K562 (cell line): Measurements from ENCODE around the gene IGF1R. TPM values are rescaled to one million over a fixed set of nuclear protein-coding genes. Genes with fewer than 3 reads are reported as not detected.

Source experiments
- ATAC-seq: fragments of 200-7000 bp; cut with Tn5 transposase; 3 replicates; pipeline ENCODE4 v1.9.1; 2020; ENCODE audit warnings: moderate library complexity
- BruUV-seq: library from RNA; stranded (reverse); fragments of 400-500 nt; replicated peaks from 2 replicates; lab custom pipeline; 2021; lab: Mats Ljungman, UMichigan
- CTCF ChIA-PET: fragments of 300-600 bp; formaldehyde crosslinking; extraction: SDS; loops from one replicate; lab custom pipeline; 2021; ENCODE audit warnings: low intra/inter-chr PET ratio; lab: Yijun Ruan, JAX
- POLR2A ChIA-PET: fragments of 300-600, 350-650 bp; sonication (Branson Sonifier 250); formaldehyde crosslinking; extraction: SDS; loops from one replicate; lab custom pipeline; 2021; ENCODE audit warnings: antibody characterized with exemption, inconsistent platforms; lab: Yijun Ruan, JAX
- DNase-seq, 4 experiments: peaks; one replicate each; pipeline versions ENCODE4 v3.0.0 to v3.0.0-alpha.2; 2011 to 2018; ENCODE audit warnings: low spot score in 3 of 4, mixed read lengths in 3 of 4; ENCODE audit errors: extremely low read depth in 1 of 4
- FAIRE-seq: peaks from 2 replicates; lab custom pipeline; 2011; peaks lifted over from hg19 to GRCh38; lab: Jason Lieb, UNC
- H2AFZ ChIP-seq: 2 replicates; pipeline ENCODE4 v1.6.0; 2011; ENCODE audit warnings: low read depth, low read length, control low read depth, inconsistent platforms
- H3K27ac ChIP-seq: fragments of 200-600 bp; 3 replicates; pipeline ENCODE4 v1.8.0; 2011; ENCODE audit warnings: low read depth, mild to moderate bottlenecking, control low read depth, inconsistent platforms, low read length, moderate library complexity, mixed read lengths; ENCODE audit errors: extremely low read depth
- H3K27me3 ChIP-seq, 2 experiments: fragments of 300-600 bp in 1 of 2; 2 replicates in 1 of 2; 3 replicates in 1 of 2; pipeline versions ENCODE4 v1.6.0 to v1.8.0; 2011; ENCODE audit warnings: inconsistent platforms in 2 of 2, low read length in 2 of 2, mild to moderate bottlenecking in 1 of 2, mixed read lengths in 1 of 2, moderate library complexity in 1 of 2; ENCODE audit not compliant: control insufficient read depth in 2 of 2, insufficient read depth in 2 of 2
- H3K36me3 ChIP-seq: fragments of 300-600 bp; 3 replicates; pipeline ENCODE4 v1.8.0; 2011; ENCODE audit warnings: mild to moderate bottlenecking, low read length, inconsistent platforms; ENCODE audit not compliant: control insufficient read depth, insufficient read depth
- H3K4me1 ChIP-seq, 2 experiments: fragments of 200-600 bp in 1 of 2; replicated peaks in 1 of 2; 2 replicates in 1 of 2; 3 replicates in 1 of 2; pipeline versions ENCODE4 v1.5.1 to v1.8.0; 2011; ENCODE audit warnings: inconsistent platforms in 2 of 2, low read length in 2 of 2, mild to moderate bottlenecking in 1 of 2, mixed read lengths in 1 of 2, moderate library complexity in 1 of 2; ENCODE audit not compliant: control insufficient read depth in 2 of 2, insufficient read depth in 2 of 2
- H3K4me2 ChIP-seq: 2 replicates; pipeline ENCODE4 v1.6.1; 2011; ENCODE audit warnings: low read length, control low read depth, inconsistent platforms, mixed read lengths; ENCODE audit not compliant: insufficient read depth
- H3K4me3 ChIP-seq: fragments of 200-600 bp; sonication (generic), shearing (Covaris generic); 2 replicates; pipeline ENCODE4 v1.5.1; 2016; ENCODE audit warnings: control low read depth, inconsistent platforms
- H3K79me2 ChIP-seq: fragments of 200-600 bp; 3 replicates; pipeline ENCODE4 v1.8.0; 2011; ENCODE audit warnings: low read length, inconsistent platforms; ENCODE audit not compliant: control insufficient read depth, insufficient read depth
- H3K9ac ChIP-seq, 2 experiments: 2 replicates each; pipeline versions ENCODE4 v1.6.0 to v1.6.1; 2011; ENCODE audit warnings: low read depth in 2 of 2, low read length in 2 of 2, control low read depth in 1 of 2, inconsistent platforms in 1 of 2, mild to moderate bottlenecking in 1 of 2, mixed read lengths in 1 of 2; ENCODE audit not compliant: insufficient read depth in 1 of 2
- H3K9me1 ChIP-seq: one replicate; pipeline ENCODE4 v1.6.0; 2011; ENCODE audit warnings: inconsistent platforms, mild to moderate bottlenecking, low read length, moderate library complexity; ENCODE audit not compliant: control insufficient read depth, insufficient read depth
- H3K9me3 ChIP-seq: replicated peaks from 2 replicates; pipeline ENCODE4 v1.5.1; 2011; ENCODE audit warnings: low read depth, low read length, inconsistent platforms; ENCODE audit not compliant: control insufficient read depth, insufficient read depth
- H4K20me1 ChIP-seq: replicated peaks from 2 replicates; pipeline ENCODE4 v1.6.1; 2011; ENCODE audit warnings: low read length, inconsistent platforms, mixed read lengths; ENCODE audit not compliant: control insufficient read depth, insufficient read depth
- CC2D1A ChIP-seq: fragments of 450-650 bp; IDR thresholded peaks from 2 replicates; pipeline ENCODE4 v1.6.1; 2017; ENCODE audit warnings: mild to moderate bottlenecking
- ELF1 ChIP-seq: fragments of 200-800 bp; sonication (Bioruptor generic); IDR thresholded peaks from 2 replicates; pipeline ENCODE4 v1.6.1; 2016; ENCODE audit warnings: missing genetic modification characterization, missing compliant biosample characterization
- ETV6 ChIP-seq, 3 experiments: fragments of 150-350 bp in 1 of 3; sonication (generic) in 1 of 3; formaldehyde crosslinking in 1 of 3; IDR thresholded peaks; 2 replicates each; pipeline versions ENCODE4 v1.6.1 to v1.8.0; 2014 to 2022; ENCODE audit warnings: borderline replicate concordance in 2 of 3, low read depth in 2 of 3, antibody characterized with exemption in 1 of 3, low read length in 1 of 3, mild to moderate bottlenecking in 1 of 3, missing genetic modification reagents in 1 of 3
- MAFF ChIP-seq: IDR thresholded peaks from 2 replicates; pipeline ENCODE4 v1.6.1; 2012; ENCODE audit warnings: low read length, improper control_type of control experiment
- MTA2 ChIP-seq: fragments of 450-650 bp; IDR thresholded peaks from 2 replicates; pipeline ENCODE4 v1.6.1; 2016; ENCODE audit warnings: low read depth
- NFIC ChIP-seq: fragments of 450-650 bp; IDR thresholded peaks from 2 replicates; pipeline ENCODE4 v1.6.1; 2017; ENCODE audit warnings: mild to moderate bottlenecking, inconsistent platforms
- PHB2 ChIP-seq: fragments of 450-650 bp; IDR thresholded peaks from 2 replicates; pipeline ENCODE4 v1.6.1; 2017; ENCODE audit warnings: low read depth
- PHTF2 ChIP-seq: fragments of 250-450 bp; sonication (Bioruptor Pico); IDR thresholded peaks from 2 replicates; pipeline ENCODE4 v1.5.0; 2021; ENCODE audit warnings: mild to moderate bottlenecking
- RBM17 ChIP-seq: fragments of 200-400 bp; formaldehyde crosslinking; IDR thresholded peaks from 2 replicates; pipeline ENCODE4 v1.6.1; 2017; ENCODE audit warnings: low read depth, mild to moderate bottlenecking, low read length, borderline replicate concordance
- SAFB ChIP-seq: fragments of 200-400 bp; formaldehyde crosslinking; IDR thresholded peaks from 2 replicates; pipeline ENCODE4 v1.6.1; 2017; ENCODE audit warnings: low read depth, low read length, borderline replicate concordance
- ZNF212 ChIP-seq: fragments of 450-650 bp; formaldehyde crosslinking; IDR thresholded peaks from 2 replicates; pipeline ENCODE4 v1.4.0; 2020; ENCODE audit warnings: mild to moderate bottlenecking
- ZNF282 ChIP-seq: sonication (generic); formaldehyde crosslinking; IDR thresholded peaks from 2 replicates; pipeline ENCODE4 v1.8.1; 2023; ENCODE audit warnings: missing genetic modification reagents
- ZNF41 ChIP-seq: fragments of 250-450 bp; sonication (Bioruptor Pico); conservative IDR thresholded peaks from 2 replicates; pipeline ENCODE4 v1.4.0; 2020; ENCODE audit warnings: mild to moderate bottlenecking
- ZNF778 ChIP-seq: fragments of 450-650 bp; formaldehyde crosslinking; IDR thresholded peaks from 2 replicates; pipeline ENCODE4 v1.4.0; 2020; ENCODE audit warnings: mild to moderate bottlenecking, moderate library complexity
- WGBS: fragments of 100-300 bp; shearing (Covaris generic); methylation state at CpG from one replicate; pipeline ENCODE4 v1.1.6; 2016; ENCODE audit warnings: low coverage, mixed read lengths; ENCODE audit not compliant: insufficient coverage; ENCODE audit errors: missing lambda C conversion rate; 5-methylcytosine and 5-hydroxymethylcytosine counted together
- in situ Hi-C: fragments of 300-500 bp; cut with MboI; formaldehyde crosslinking; loops from 4 replicates; pipeline ENCODE4 v1.15.0; 2018; ENCODE audit warnings: inconsistent platforms, mixed read lengths
- intact Hi-C: fragments of 100-400 bp; cut with micrococcal nuclease; formaldehyde crosslinking; loops from 2 replicates; pipeline ENCODE4 v1.14.2; 2022
- polyA plus RNA-seq, 8 experiments: library from polyadenylated mRNA; depleted of rRNA in 4 of 8; stranded (reverse) in 5 of 8; unstranded in 3 of 8; fragments of >200 nt; fragmentation: Nextera tagmentation in 2 of 8; fragmentation: Illumina TruSeq in 1 of 8; extraction: Ambion mirVana in 2 of 8; extraction: Trizol in 1 of 8; gene quantifications; 2 replicates each; pipeline versions ENCODE4 v1.2.1 to v1.2.3, GENCODE V29; 2011 to 2014; ENCODE audit warnings: inconsistent platforms in 1 of 8, missing spikeins in 1 of 8
- total RNA-seq, 7 experiments: library from RNA; depleted of rRNA in 6 of 7; stranded (reverse); fragments of >200 nt in 6 of 7; fragmentation: Illumina TruSeq in 2 of 7; extraction: Trizol in 2 of 7; gene quantifications; 2 replicates each; pipeline versions ENCODE4 v1.2.1 to v1.2.3, GENCODE V29; 2011 to 2021; ENCODE audit warnings: low replicate concordance in 1 of 7
- TF ChIP-seq, protein P1 (sequence below): sonication (generic); formaldehyde crosslinking; IDR thresholded peaks from 2 replicates; pipeline ENCODE4 v1.8.1; 2023; ENCODE audit warnings: mild to moderate bottlenecking, missing genetic modification reagents, moderate library complexity
- TF ChIP-seq, protein P2 (sequence below): fragments of 200-800 bp; sonication (Bioruptor generic); IDR thresholded peaks from 2 replicates; pipeline ENCODE4 v1.6.1; 2017; ENCODE audit warnings: missing genetic modification characterization, missing compliant biosample characterization

The IGF1R gene
- total and polyA plus RNA-seq, 9 of the 15 experiments (the other 6 are each of a cell fraction or from before 2014, with no cell fraction given) = 0.35 to 8.0 (median 1.6) TPM

DNA sequence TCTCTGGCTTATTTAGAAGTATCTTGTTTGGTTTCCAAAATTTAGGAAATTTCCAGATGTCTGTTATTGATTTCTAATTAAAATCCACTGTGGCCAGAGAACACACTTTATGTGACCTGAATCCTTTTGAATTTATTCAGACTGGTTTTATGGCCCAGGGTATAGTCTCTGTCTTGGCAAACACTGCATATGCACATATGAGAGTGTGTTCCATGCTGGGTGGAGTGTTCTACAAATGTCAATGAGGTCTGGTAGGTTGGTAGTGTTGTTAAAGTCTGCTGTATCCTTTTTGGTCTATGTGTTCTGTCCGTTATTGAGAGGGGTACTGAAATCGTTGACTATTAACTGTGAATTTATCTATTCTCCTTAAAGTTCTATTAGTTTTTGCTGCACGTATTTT is 329.1 kb downstream of the IGF1R start:
- Histone ChIP-seq H3K4me2 (no peak overlapping the region), H3K27me3 (peaks cover 0 to 2% of the 10 kb centered on the region in 2 experiments; a peak in 1 of 5 replicates), H3K9me3 (no peaks in the 10 kb centered on the region), H4K20me1 (no peaks in the 10 kb centered on the region), H3K79me2 (no peaks in the 10 kb centered on the region), H3K9ac (no peak overlapping the region), H2AFZ (no peak overlapping the region), H3K4me1 (peaks cover 0 to 7% of the 10 kb centered on the region in 2 experiments; a peak in 4 of 5 replicates), H3K9me1 (no peaks in the 10 kb centered on the region), H3K27ac (no peak overlapping the region), H3K36me3 (no peaks in the 10 kb centered on the region)
- intact Hi-C loops (no loop called here), in situ Hi-C loops (no loop called here)
- DNase-seq = no peak
- CTCF ChIA-PET = no interaction called here
- no peak for FAIRE-seq
- no peak for ATAC-seq
- POLR2A ChIA-PET = no interaction called here
- TF ChIP-seq ETV6 (IDR thresholded peaks at IDR 0.05; ENCODE audit: borderline replicate concordance in 1 of 2, low read depth in 2 of 2, low read length in 1 of 2) (no peak), ETV6 (CRISPR knock-in tag; IDR thresholded peaks at IDR 0.05; ENCODE audit: borderline replicate concordance) (no peak), NFIC (no peak), ZNF41 (CRISPR knock-in tag) (no peak)
- TF ChIP-seq, all 486 proteins: peak for 0
- no peak overlapping the region for H3K4me3 ChIP-seq
- WGBS = 3% methylated on average over 3 of the region's 3 CpGs
- BruUV-seq = no TSS peak

DNA sequence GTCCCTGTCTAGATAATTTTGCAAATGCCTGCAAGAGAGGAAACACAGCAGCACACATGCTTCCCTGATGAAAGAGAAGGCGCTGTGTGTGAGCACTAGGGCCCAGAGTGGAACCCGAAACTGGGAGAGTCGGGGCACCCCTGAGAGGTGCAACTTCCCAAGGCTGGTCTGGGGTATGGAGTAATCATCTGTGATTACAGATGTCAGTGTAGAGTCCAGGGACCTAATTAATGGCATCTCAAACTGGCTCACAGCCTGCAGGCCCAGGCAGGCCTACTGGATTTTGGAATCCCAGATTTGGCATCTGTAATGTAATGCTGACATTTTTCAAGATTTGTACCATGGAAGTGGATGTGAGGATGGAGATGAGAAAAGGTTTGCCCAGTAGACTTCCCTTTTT is 329.8 kb downstream of the IGF1R start:
- H3K9me1 ChIP-seq = no peaks in the 10 kb centered on the region
- H3K4me2 ChIP-seq = no peak overlapping the region
- no TSS peak for BruUV-seq
- FAIRE-seq (no peak), ATAC-seq (no peak), DNase-seq (no peak)
- no peak overlapping the region for H3K9ac ChIP-seq
- no peak overlapping the region for H3K4me3 ChIP-seq
- H2AFZ ChIP-seq = no peak overlapping the region
- WGBS = 39% methylated on average over 2 of the region's 3 CpGs
- intact Hi-C loops = no loop called here
- H3K27ac ChIP-seq = no peak overlapping the region
- in situ Hi-C loops = no loop called here
- ChIA-PET POLR2A (no interaction called here), CTCF (no interaction called here)
- no peaks in the 10 kb centered on the region for H3K9me3 ChIP-seq
- peaks cover 0 to 2% of the 10 kb centered on the region in 2 experiments; a peak in 1 of 5 replicates for H3K27me3 ChIP-seq
- no peaks in the 10 kb centered on the region for H3K79me2 ChIP-seq
- H3K4me1 ChIP-seq = peaks cover 0 to 10% of the 10 kb centered on the region in 2 experiments; a peak in 4 of 5 replicates
- H3K36me3 ChIP-seq = no peaks in the 10 kb centered on the region
- no peaks in the 10 kb centered on the region for H4K20me1 ChIP-seq
- no peak for TF ChIP-seq CC2D1A
- no peak for TF ChIP-seq ZNF212
- no peak for TF ChIP-seq PHTF2 (CRISPR knock-in tag)
- TF ChIP-seq MTA2 = no peak
- no peak for TF ChIP-seq SAFB
- TF ChIP-seq, protein P1, sequence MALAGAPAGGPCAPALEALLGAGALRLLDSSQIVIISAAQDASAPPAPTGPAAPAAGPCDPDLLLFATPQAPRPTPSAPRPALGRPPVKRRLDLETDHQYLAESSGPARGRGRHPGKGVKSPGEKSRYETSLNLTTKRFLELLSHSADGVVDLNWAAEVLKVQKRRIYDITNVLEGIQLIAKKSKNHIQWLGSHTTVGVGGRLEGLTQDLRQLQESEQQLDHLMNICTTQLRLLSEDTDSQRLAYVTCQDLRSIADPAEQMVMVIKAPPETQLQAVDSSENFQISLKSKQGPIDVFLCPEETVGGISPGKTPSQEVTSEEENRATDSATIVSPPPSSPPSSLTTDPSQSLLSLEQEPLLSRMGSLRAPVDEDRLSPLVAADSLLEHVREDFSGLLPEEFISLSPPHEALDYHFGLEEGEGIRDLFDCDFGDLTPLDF (CRISPR knock-in tag) = no peak
- TF ChIP-seq PHB2 = no peak
- TF ChIP-seq MAFF = no peak
- TF ChIP-seq, protein P2, sequence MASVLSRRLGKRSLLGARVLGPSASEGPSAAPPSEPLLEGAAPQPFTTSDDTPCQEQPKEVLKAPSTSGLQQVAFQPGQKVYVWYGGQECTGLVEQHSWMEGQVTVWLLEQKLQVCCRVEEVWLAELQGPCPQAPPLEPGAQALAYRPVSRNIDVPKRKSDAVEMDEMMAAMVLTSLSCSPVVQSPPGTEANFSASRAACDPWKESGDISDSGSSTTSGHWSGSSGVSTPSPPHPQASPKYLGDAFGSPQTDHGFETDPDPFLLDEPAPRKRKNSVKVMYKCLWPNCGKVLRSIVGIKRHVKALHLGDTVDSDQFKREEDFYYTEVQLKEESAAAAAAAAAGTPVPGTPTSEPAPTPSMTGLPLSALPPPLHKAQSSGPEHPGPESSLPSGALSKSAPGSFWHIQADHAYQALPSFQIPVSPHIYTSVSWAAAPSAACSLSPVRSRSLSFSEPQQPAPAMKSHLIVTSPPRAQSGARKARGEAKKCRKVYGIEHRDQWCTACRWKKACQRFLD = no peak
- TF ChIP-seq RBM17 = no peak
- no peak for TF ChIP-seq ZNF778 (CRISPR knock-in tag)
- TF ChIP-seq ZNF282 (CRISPR knock-in tag) = no peak
- TF ChIP-seq ELF1 (tag) = no peak
